HL-60 (cell line): ENCODE measurements around the gene SYT5. TPM values are rescaled to one million over a fixed set of nuclear protein-coding genes. Genes with fewer than 3 reads are reported as not detected.

Experiments
- DNase-seq, 2 experiments: peaks; one replicate each; pipeline ENCODE4 v3.0.0-alpha.2; 2010 to 2020; ENCODE audit warnings: low read depth in 1 of 2, low spot score in 1 of 2
- H3K27ac ChIP-seq: fragments of 250-450 bp; sonication (Bioruptor Pico); replicated peaks from 2 replicates; pipeline ENCODE4 v1.5.1; 2020; ENCODE audit warnings: mild to moderate bottlenecking, moderate library complexity
- H3K27me3 ChIP-seq: fragments of 250-450 bp; sonication (Bioruptor Pico); 2 replicates; pipeline ENCODE4 v1.5.1; 2021; ENCODE audit warnings: mild to moderate bottlenecking, moderate library complexity; ENCODE audit not compliant: insufficient read depth, poor library complexity, severe bottlenecking
- H3K4me3 ChIP-seq: replicated peaks from 2 replicates; pipeline ENCODE4 v1.5.1; 2011; ENCODE audit warnings: mild to moderate bottlenecking, control low read depth, low read length; ENCODE audit not compliant: insufficient read depth
- GABPA ChIP-seq: IDR thresholded peaks from 2 replicates; pipeline ENCODE4 v1.6.1; 2012; ENCODE audit warnings: low read depth
- POLR2AphosphoS5 ChIP-seq: IDR thresholded peaks from 2 replicates; pipeline ENCODE4 v1.6.1; 2012; ENCODE audit warnings: low read depth
- SPI1 ChIP-seq: IDR thresholded peaks from 2 replicates; pipeline ENCODE4 v1.6.1; 2012; ENCODE audit warnings: low read depth, mild to moderate bottlenecking, borderline replicate concordance
- microRNA-seq: library from miRNA; unstranded; fragments of <30 nt; microRNA quantifications from one replicate; pipeline ENCODE4, GENCODE V29; 2018
- TF ChIP-seq, protein P1 (sequence below): IDR thresholded peaks from one replicate; pipeline ENCODE4 v1.5.1; 2011; ENCODE audit warnings: low read length, control low read depth, inconsistent platforms; ENCODE audit not compliant: insufficient read depth
- TF ChIP-seq, protein P2 (sequence below): IDR thresholded peaks from 2 replicates; pipeline ENCODE4 v1.6.1; 2012; ENCODE audit warnings: low read depth; ENCODE audit not compliant: insufficient replicate concordance

The SYT5 gene

DNA sequence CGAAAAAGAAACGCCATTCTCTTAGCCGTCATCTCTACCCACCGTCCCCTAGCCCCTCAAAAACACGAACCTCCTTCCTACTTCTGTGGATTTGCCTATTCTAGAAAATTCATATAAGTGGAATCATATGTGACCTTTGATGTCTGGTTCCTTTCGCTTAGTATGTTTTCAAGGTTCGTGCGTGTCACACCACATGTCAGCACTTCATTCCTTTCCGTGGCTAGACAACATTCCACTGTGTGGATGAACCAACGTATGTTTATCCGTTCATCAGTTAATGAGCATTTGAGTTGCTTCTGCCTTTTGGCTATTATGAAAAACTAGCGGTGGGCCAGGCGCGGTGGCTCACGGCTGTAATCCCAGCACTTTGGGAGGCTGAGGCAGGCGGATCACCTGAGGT is 48.7 kb downstream of the SYT5 start:
- no peak for DNase-seq
- H3K27ac ChIP-seq, result no peak overlapping the region
- TF ChIP-seq, protein P1, sequence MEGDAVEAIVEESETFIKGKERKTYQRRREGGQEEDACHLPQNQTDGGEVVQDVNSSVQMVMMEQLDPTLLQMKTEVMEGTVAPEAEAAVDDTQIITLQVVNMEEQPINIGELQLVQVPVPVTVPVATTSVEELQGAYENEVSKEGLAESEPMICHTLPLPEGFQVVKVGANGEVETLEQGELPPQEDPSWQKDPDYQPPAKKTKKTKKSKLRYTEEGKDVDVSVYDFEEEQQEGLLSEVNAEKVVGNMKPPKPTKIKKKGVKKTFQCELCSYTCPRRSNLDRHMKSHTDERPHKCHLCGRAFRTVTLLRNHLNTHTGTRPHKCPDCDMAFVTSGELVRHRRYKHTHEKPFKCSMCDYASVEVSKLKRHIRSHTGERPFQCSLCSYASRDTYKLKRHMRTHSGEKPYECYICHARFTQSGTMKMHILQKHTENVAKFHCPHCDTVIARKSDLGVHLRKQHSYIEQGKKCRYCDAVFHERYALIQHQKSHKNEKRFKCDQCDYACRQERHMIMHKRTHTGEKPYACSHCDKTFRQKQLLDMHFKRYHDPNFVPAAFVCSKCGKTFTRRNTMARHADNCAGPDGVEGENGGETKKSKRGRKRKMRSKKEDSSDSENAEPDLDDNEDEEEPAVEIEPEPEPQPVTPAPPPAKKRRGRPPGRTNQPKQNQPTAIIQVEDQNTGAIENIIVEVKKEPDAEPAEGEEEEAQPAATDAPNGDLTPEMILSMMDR, result no peak
- TF ChIP-seq SPI1 (no peak), POLR2AphosphoS5 (no peak), GABPA (no peak)
- TF ChIP-seq, protein P2, sequence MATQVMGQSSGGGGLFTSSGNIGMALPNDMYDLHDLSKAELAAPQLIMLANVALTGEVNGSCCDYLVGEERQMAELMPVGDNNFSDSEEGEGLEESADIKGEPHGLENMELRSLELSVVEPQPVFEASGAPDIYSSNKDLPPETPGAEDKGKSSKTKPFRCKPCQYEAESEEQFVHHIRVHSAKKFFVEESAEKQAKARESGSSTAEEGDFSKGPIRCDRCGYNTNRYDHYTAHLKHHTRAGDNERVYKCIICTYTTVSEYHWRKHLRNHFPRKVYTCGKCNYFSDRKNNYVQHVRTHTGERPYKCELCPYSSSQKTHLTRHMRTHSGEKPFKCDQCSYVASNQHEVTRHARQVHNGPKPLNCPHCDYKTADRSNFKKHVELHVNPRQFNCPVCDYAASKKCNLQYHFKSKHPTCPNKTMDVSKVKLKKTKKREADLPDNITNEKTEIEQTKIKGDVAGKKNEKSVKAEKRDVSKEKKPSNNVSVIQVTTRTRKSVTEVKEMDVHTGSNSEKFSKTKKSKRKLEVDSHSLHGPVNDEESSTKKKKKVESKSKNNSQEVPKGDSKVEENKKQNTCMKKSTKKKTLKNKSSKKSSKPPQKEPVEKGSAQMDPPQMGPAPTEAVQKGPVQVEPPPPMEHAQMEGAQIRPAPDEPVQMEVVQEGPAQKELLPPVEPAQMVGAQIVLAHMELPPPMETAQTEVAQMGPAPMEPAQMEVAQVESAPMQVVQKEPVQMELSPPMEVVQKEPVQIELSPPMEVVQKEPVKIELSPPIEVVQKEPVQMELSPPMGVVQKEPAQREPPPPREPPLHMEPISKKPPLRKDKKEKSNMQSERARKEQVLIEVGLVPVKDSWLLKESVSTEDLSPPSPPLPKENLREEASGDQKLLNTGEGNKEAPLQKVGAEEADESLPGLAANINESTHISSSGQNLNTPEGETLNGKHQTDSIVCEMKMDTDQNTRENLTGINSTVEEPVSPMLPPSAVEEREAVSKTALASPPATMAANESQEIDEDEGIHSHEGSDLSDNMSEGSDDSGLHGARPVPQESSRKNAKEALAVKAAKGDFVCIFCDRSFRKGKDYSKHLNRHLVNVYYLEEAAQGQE, result no peak
- H3K27me3 ChIP-seq, result peaks cover 22% of the 10 kb centered on the region
- no peak overlapping the region for H3K4me3 ChIP-seq

Small RNA genes lying within 50 kb of the gene (microRNA-seq; reads per million reads assigned to microRNA genes)
- not detected for gene MIR7975
